PC-3 (cell line): ENCODE data around the gene BBOX1.

ENCODE experiments used
- CTCF ChIP-seq: fragments of 300-600 bp; sonication (generic); conservative IDR thresholded peaks from 2 replicates; pipeline ENCODE4 v1.5.1; 2017; ENCODE audit warnings: antibody characterized with exemption, low read depth, mild to moderate bottlenecking, low read length
- EZH2 ChIP-seq: fragments of 300-600 bp; sonication (generic); IDR thresholded peaks from one replicate; pipeline ENCODE4 v1.6.1; 2017; ENCODE audit warnings: antibody characterized with exemption, mild to moderate bottlenecking, low read length; ENCODE audit not compliant: unreplicated experiment

GRCh38 chr11:27011560-27012233 is 28.9 kb upstream of the BBOX1 start:
- TF ChIP-seq CTCF (no peak), EZH2 (no peak)
